Psoas muscle (tissue), 8 donors: ENCODE results near the gene BCL2L15. TPM values are rescaled to one million over a fixed set of nuclear protein-coding genes. Genes with fewer than 3 reads are reported as not detected.

Source experiments
- ATAC-seq, 4 donors: fragments of 200-7000 bp; cut with Tn5 transposase; one replicate each; pipeline ENCODE4 v1.9.1; 2020; ENCODE audit warnings: moderate library complexity in 3 of 4, mild to moderate bottlenecking in 2 of 4
- DNase-seq, 2 donors: peaks; one replicate each; pipeline ENCODE4 v3.0.0-alpha.2; 2020
- H3K27ac ChIP-seq: fragments of 200-600 bp; one replicate; pipeline ENCODE4 v1.8.0; 2022
- H3K27me3 ChIP-seq, 3 donors: fragments of 200-600 bp in 1 of 3; one replicate each; pipeline versions ENCODE4 v1.6.1 to v1.8.0; 2013 to 2022; ENCODE audit warnings: low read length in 2 of 3, mild to moderate bottlenecking in 2 of 3, moderate library complexity in 1 of 3; ENCODE audit not compliant: insufficient read depth in 3 of 3
- H3K36me3 ChIP-seq, 2 donors: fragments of 200-600 bp in 1 of 2; one replicate each; pipeline versions ENCODE4 v1.6.1 to v1.8.0; 2013 to 2022; ENCODE audit warnings: low read depth in 1 of 2, mild to moderate bottlenecking in 1 of 2, moderate library complexity in 1 of 2; ENCODE audit not compliant: insufficient read depth in 1 of 2
- H3K4me1 ChIP-seq: fragments of 200-600 bp; one replicate; pipeline ENCODE4 v1.8.0; 2022
- H3K4me3 ChIP-seq: fragments of 200-600 bp; one replicate; pipeline ENCODE4 v1.8.0; 2022; ENCODE audit warnings: mild to moderate bottlenecking
- H3K9me3 ChIP-seq: fragments of 200-600 bp; one replicate; pipeline ENCODE4 v1.8.0; 2022
- CTCF ChIP-seq: fragments of 200-600 bp; IDR thresholded peaks from one replicate; pipeline ENCODE4 v1.8.0; 2022; ENCODE audit warnings: antibody characterized with exemption
- WGBS, 3 donors: extraction: QIAGEN DNeasy Blood & Tissue Kit; methylation state at CpG; one replicate each; pipeline versions ENCODE4 v1.1.6 to v1.1.7; 2013; 5-methylcytosine and 5-hydroxymethylcytosine counted together
- intact Hi-C, 2 donors: fragments of 100-400 bp; cut with DNase I; formaldehyde crosslinking; loops; one replicate each; pipeline versions ENCODE4 v1.11.0 to v1.14.2; 2022
- polyA plus RNA-seq, 3 donors: library from polyadenylated mRNA; stranded (reverse); fragments of 200-250 nt; gene quantifications; one replicate each; pipeline ENCODE4 v1.2.3, GENCODE V29; 2013
- total RNA-seq, 4 donors: library from RNA; stranded (reverse); fragmentation: NEBNext Ultra II Directional in 2 of 4; extraction: Animal tissue kit (Norgen Biotek cat#: 25700) in 2 of 4; gene quantifications; one replicate each; pipeline versions ENCODE4 v1.2.1 to v1.2.4, GENCODE V29; 2021 to 2023
- donor health status: healthy with polysubstance abuse.
- donor health status: DM: no; HTN: no; CAD: no; lungs with moderate emphysema.
- donor health status: Bipolar disorder and iron deficiency.
- donor health status: healthy.
- donor health status: DM: yes; HTN: yes; CAD: no.
- donor health status: DM: no; HTN: no; CAD: no.
- donor health status: DM: no; HTN: no; CAD: no.
- donor health status: DM: yes; HTN: yes; CAD: no.

Gene BCL2L15
- total and polyA plus RNA-seq, 7 donors, result 0.03 to 0.44 (median 0.26) TPM

- no peaks in the 10 kb centered on the region for H3K27me3 ChIP-seq
- intact Hi-C loops, result loop anchor here (1.0 to 2.0 kb wide), 3 partner anchors 17 to 118 kb away; partner anchors contain the start of genes DCLRE1B (in 2 of the 2) and RSBN1 (in 1 of the 2)
- H3K36me3 ChIP-seq, result no peaks in the 10 kb centered on the region
- H3K4me1 ChIP-seq, result peaks cover 49% of the 10 kb centered on the region
- H3K4me3 ChIP-seq, result peak overlapping the region; percentile 86
- no peaks in the 10 kb centered on the region for H3K9me3 ChIP-seq
- ATAC-seq, result peak; percentile 50 to 60 (median 53)
- H3K27ac ChIP-seq, result peak overlapping the region; percentile 96
- peak; percentile 54 to 79 for DNase-seq
- WGBS, 3 donors, result 0 to 1% (median 0%) methylated on average over 35 to 63 of the region's 64 CpGs
- TF ChIP-seq CTCF, result no peak
Observed at GRCh38 chr1:113929750-113930498, 42.5 kb upstream of the BCL2L15 start.

- intact Hi-C loops, result loop anchor here (1.0 to 2.0 kb wide), 3 partner anchors 16 to 117 kb away; partner anchors contain the start of genes DCLRE1B (in 2 of the 2) and RSBN1 (in 1 of the 2)
- DNase-seq (peak; percentile 95 to 96), ATAC-seq (peak; percentile 91 to 94 (median 94))
- no peak for TF ChIP-seq CTCF
- Histone ChIP-seq H3K9me3 (no peaks in the 10 kb centered on the region), H3K4me3 (peak within 1 kb of the TSS; percentile 86), H3K27ac (peak within 1 kb of the TSS; percentile 96), H3K36me3 (no peaks in the 10 kb centered on the region), H3K27me3 (no peaks in the 10 kb centered on the region), H3K4me1 (peaks cover 45% of the 10 kb centered on the region)
- WGBS, 3 donors, result 0 to 1% (median 1%) methylated on average over 49 to 61 of the region's 61 CpGs
Observed at GRCh38 chr1:113928941-113929749, 41.8 kb upstream of the BCL2L15 start, which contains the start of gene HIPK1. Gene HIPK1 (plus strand): TSS chr1:113929324.

GRCh38 chr1:113928187-113928930 lies 41.0 kb upstream of the BCL2L15 start:
- Histone ChIP-seq H3K4me1 (peaks cover 37% of the 10 kb centered on the region), H3K9me3 (no peaks in the 10 kb centered on the region), H3K27ac (peak overlapping the region; percentile 96), H3K4me3 (peak overlapping the region; percentile 86), H3K36me3 (no peaks in the 10 kb centered on the region), H3K27me3 (no peaks in the 10 kb centered on the region)
- DNase-seq (no peak), ATAC-seq (no peak)
- WGBS, 3 donors, result 19 to 22% (median 21%) methylated on average over 6 of the region's 6 CpGs
- intact Hi-C loops, result loop anchor here in 1 of 2 donors (2.0 kb wide), 1 partner anchor 16 kb away; no protein-coding TSS in a partner anchor
- TF ChIP-seq CTCF, result no peak

GRCh38 chr1:113924473-113924872 lies 37.1 kb upstream of the BCL2L15 start:
- Histone ChIP-seq H3K36me3 (no peaks in the 10 kb centered on the region), H3K27ac (no peak overlapping the region), H3K27me3 (no peaks in the 10 kb centered on the region), H3K9me3 (no peaks in the 10 kb centered on the region), H3K4me3 (no peak overlapping the region), H3K4me1 (peaks cover 9% of the 10 kb centered on the region)
- intact Hi-C loops, result no loop called here
- 83 to 95% (median 89%) methylated on average over 2 of the region's 2 CpGs for WGBS, 3 donors
- no peak for TF ChIP-seq CTCF
- ATAC-seq, result no peak
- DNase-seq, result no peak
